ENCODE measurements around the gene ATP10A. TPM values are rescaled to one million over a fixed set of nuclear protein-coding genes. Genes with fewer than 3 reads are reported as not detected.

The ATP10A gene
- total RNA-seq, 1 experiment from 2014 or later = not detected

DNA sequence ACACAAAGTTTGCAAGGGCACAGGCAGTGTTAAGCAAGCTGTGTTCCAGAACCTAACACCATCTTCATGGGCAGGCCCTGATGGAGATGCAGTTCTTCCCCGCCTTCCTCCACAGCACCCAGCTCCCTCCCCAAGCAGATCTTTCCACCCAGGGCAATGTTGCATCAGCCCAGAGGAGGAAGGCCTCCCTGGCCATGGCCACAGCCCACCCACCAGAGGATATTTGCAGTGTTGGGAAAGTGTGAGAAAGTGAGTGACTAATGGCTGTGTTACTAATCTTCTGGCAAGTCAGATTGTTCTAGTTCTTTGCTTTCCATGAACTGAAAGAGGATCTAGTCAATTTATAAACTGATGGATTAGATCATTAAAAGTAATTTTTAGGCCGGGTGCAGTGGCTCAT is 42.0 kb upstream of the ATP10A start:
- ChIA-PET POLR2A (no interaction called here), CTCF (no interaction called here)
- H3K27me3 Mint-ChIP-seq (ENCODE audit: insufficient read depth, unreplicated experiment) = no peaks in the 10 kb centered on the region
- H3K27me3 ChIP-seq (replicated peaks; ENCODE audit: control insufficient read depth, insufficient read depth, low read length) = no peaks in the 10 kb centered on the region
- H3K4me3 ChIP-seq (ENCODE audit: low read depth, low read length) = no peak overlapping the region
- H3K4me3 Mint-ChIP-seq (ENCODE audit: unreplicated experiment) = no peak overlapping the region
- intact Hi-C loops (cut with micrococcal nuclease; ENCODE audit: unreplicated experiment) = no loop called here
- DNase-seq = no peak
- H3K27ac Mint-ChIP-seq (ENCODE audit: unreplicated experiment) = no peak overlapping the region
- no TSS peak for BruUV-seq (replicated peaks)
- H3K4me1 ChIP-seq = no peaks in the 10 kb centered on the region
- no peaks in the 10 kb centered on the region for H3K36me3 ChIP-seq (ENCODE audit: control insufficient read depth, insufficient read depth, low read length)
- H3K4me1 Mint-ChIP-seq (ENCODE audit: low read depth, unreplicated experiment) = peaks cover 4% of the 10 kb centered on the region
- no peaks in the 10 kb centered on the region for H3K9me3 ChIP-seq
- TF ChIP-seq, protein P1, sequence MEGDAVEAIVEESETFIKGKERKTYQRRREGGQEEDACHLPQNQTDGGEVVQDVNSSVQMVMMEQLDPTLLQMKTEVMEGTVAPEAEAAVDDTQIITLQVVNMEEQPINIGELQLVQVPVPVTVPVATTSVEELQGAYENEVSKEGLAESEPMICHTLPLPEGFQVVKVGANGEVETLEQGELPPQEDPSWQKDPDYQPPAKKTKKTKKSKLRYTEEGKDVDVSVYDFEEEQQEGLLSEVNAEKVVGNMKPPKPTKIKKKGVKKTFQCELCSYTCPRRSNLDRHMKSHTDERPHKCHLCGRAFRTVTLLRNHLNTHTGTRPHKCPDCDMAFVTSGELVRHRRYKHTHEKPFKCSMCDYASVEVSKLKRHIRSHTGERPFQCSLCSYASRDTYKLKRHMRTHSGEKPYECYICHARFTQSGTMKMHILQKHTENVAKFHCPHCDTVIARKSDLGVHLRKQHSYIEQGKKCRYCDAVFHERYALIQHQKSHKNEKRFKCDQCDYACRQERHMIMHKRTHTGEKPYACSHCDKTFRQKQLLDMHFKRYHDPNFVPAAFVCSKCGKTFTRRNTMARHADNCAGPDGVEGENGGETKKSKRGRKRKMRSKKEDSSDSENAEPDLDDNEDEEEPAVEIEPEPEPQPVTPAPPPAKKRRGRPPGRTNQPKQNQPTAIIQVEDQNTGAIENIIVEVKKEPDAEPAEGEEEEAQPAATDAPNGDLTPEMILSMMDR (IDR thresholded peaks at IDR 0.05; ENCODE audit: insufficient read depth in 1 of 2, low read depth in 1 of 2, low read length in 1 of 2, severe bottlenecking in 1 of 2, unreplicated experiment in 1 of 2) = no peak
- no peaks in the 10 kb centered on the region for H3K9me3 Mint-ChIP-seq (ENCODE audit: unreplicated experiment)
- no peaks in the 10 kb centered on the region for H3K36me3 Mint-ChIP-seq (ENCODE audit: insufficient read depth, unreplicated experiment)

DNA sequence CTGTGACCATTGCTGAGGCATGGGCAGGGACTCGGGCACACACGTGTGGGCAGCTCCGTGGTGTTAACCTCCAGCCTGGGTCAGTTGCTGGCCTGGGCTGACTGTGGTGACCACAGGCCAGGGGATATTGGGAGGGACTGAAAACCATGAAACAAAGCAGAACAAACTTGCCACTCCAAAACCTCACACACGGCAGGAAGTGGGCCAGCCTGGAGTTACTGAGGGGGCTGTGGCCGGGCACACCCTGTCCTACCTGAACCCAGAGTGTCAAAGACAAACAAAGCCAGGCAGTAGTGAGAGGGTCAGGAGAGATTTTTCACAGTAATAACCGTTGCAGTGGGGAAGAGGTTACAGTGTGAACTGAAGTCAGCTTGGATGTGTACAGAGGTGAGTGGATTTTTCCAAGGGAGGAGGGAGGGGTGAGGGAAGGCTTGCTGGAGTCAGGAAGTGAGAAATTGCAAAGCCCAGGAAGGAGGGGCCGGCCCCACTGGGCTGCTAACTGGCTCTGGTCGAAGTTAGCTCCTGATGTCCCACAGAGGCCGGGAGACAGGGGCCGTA is 40.0 kb upstream of the ATP10A start:
- H3K4me1 ChIP-seq = no peaks in the 10 kb centered on the region
- Mint-ChIP-seq H3K4me3 (ENCODE audit: unreplicated experiment) (no peak overlapping the region), H3K27ac (ENCODE audit: unreplicated experiment) (peak overlapping the region; percentile 72), H3K36me3 (ENCODE audit: insufficient read depth, unreplicated experiment) (no peaks in the 10 kb centered on the region), H3K27me3 (ENCODE audit: insufficient read depth, unreplicated experiment) (no peaks in the 10 kb centered on the region), H3K4me1 (ENCODE audit: low read depth, unreplicated experiment) (peaks cover 4% of the 10 kb centered on the region), H3K9me3 (ENCODE audit: unreplicated experiment) (no peaks in the 10 kb centered on the region)
- BruUV-seq (replicated peaks) = no TSS peak
- intact Hi-C loops (cut with micrococcal nuclease; ENCODE audit: unreplicated experiment) = no loop called here
- H3K4me3 ChIP-seq (ENCODE audit: low read depth, low read length) = no peak overlapping the region
- H3K27me3 ChIP-seq (replicated peaks; ENCODE audit: control insufficient read depth, insufficient read depth, low read length) = no peaks in the 10 kb centered on the region
- H3K9me3 ChIP-seq = no peaks in the 10 kb centered on the region
- POLR2A ChIA-PET = no interaction called here
- no peaks in the 10 kb centered on the region for H3K36me3 ChIP-seq (ENCODE audit: control insufficient read depth, insufficient read depth, low read length)
- DNase-seq = no peak
- CTCF ChIA-PET = no interaction called here
- TF ChIP-seq, protein P1 (IDR thresholded peaks at IDR 0.05; ENCODE audit: insufficient read depth in 1 of 2, low read depth in 1 of 2, low read length in 1 of 2, severe bottlenecking in 1 of 2, unreplicated experiment in 1 of 2) = no peak

DNA sequence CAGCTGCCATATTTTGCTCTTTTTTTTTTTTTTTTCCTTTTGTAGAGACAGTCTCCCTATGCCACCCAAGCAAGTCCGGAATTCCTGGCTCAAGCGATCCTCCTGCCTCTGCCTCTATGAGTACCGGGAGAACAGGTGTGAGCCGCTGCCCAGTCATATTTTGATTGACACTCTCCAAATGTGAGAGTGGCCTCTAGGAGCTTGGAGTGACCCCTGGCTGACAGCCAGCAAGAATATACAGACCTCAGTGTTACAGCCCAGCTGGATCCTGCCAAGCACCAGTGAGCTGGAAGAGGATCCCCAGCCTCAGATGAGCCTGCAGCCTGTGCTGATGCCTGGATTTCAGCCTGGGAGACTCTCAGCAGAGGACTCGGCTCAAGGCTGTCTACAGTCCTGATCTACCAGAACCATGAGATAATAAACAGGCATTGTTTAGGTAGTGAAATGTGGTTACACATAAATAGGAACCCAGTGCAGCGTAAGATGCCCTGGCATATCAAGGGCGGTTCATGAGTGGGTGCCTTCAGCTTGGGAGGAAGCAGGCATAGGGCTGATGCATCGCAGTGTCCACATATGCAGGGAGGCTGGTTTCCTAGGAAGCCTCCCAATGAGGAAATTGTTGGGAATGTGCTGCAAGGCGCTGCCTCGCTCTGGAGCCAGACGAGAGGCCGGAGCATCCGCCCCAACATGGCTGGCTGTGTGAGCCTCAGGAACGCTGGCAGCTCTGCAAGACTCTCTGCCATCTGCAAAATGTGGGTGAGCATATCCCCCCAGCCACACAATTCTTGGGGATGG is 38.9 kb upstream of the ATP10A start:
- TF ChIP-seq, protein P1 (IDR thresholded peaks at IDR 0.05; ENCODE audit: insufficient read depth in 1 of 2, low read depth in 1 of 2, low read length in 1 of 2, severe bottlenecking in 1 of 2, unreplicated experiment in 1 of 2) = no peak
- H3K27me3 Mint-ChIP-seq (ENCODE audit: insufficient read depth, unreplicated experiment) = no peaks in the 10 kb centered on the region

More for the DNA sequence above, 38.9 kb upstream of the ATP10A start:
- no peaks in the 10 kb centered on the region for H3K27me3 ChIP-seq (replicated peaks; ENCODE audit: control insufficient read depth, insufficient read depth, low read length)
- ChIA-PET POLR2A (no interaction called here), CTCF (no interaction called here)
- DNase-seq = no peak
- no peaks in the 10 kb centered on the region for H3K9me3 Mint-ChIP-seq (ENCODE audit: unreplicated experiment)
- no peak overlapping the region for H3K4me3 ChIP-seq (ENCODE audit: low read depth, low read length)
- H3K36me3 ChIP-seq (ENCODE audit: control insufficient read depth, insufficient read depth, low read length) = no peaks in the 10 kb centered on the region
- no TSS peak for BruUV-seq (replicated peaks)
- peaks cover 5% of the 10 kb centered on the region for H3K4me1 Mint-ChIP-seq (ENCODE audit: low read depth, unreplicated experiment)
- peaks cover 8% of the 10 kb centered on the region for H3K4me1 ChIP-seq
- no peaks in the 10 kb centered on the region for H3K9me3 ChIP-seq
- no peak overlapping the region for H3K4me3 Mint-ChIP-seq (ENCODE audit: unreplicated experiment)
- intact Hi-C loops (cut with micrococcal nuclease; ENCODE audit: unreplicated experiment) = no loop called here
- H3K36me3 Mint-ChIP-seq (ENCODE audit: insufficient read depth, unreplicated experiment) = no peaks in the 10 kb centered on the region
- no peak overlapping the region for H3K27ac Mint-ChIP-seq (ENCODE audit: unreplicated experiment)

Data from Caco-2 (cell line).